Fibroblast of peridontal ligament (primary cell): ENCODE measurements around the gene SREBF2.

ENCODE experiments used
- DNase-seq: peaks from one replicate; pipeline ENCODE4 v3.0.0-alpha.2; 2010; ENCODE audit errors: extremely low read depth

The SREBF2 gene

GRCh38 chr22:41832553-41833368 is at the start of gene SREBF2:
SREBF2 (plus strand) TSS chr22:41833105; CDS start chr22:41833271, 166 bp downstream.
- peak; percentile 99 for DNase-seq

- no peak for DNase-seq
Measured at GRCh38 chr22:41787331-41787730, 45.6 kb upstream of the SREBF2 start.

GRCh38 chr22:41793871-41794270 is 39.0 kb upstream of the SREBF2 start:
- no peak for DNase-seq

- no peak for DNase-seq
Measured at GRCh38 chr22:41798736-41799135, 34.2 kb upstream of the SREBF2 start.

GRCh38 chr22:41799486-41800347 is 33.2 kb upstream of the SREBF2 start:
- DNase-seq, result peak; percentile 13

GRCh38 chr22:41800348-41801146 is 32.4 kb upstream of the SREBF2 start, which contains the start of gene CCDC134:
CCDC134 (plus strand) TSS chr22:41800679; CDS start chr22:41808891, 8,212 bp downstream.
- DNase-seq, result peak; percentile 69

GRCh38 chr22:41801147-41801819 is 31.6 kb upstream of the SREBF2 start:
- no peak for DNase-seq

GRCh38 chr22:41801886-41802285 is 31.0 kb upstream of the SREBF2 start:
- no peak for DNase-seq

- DNase-seq, result no peak
Measured at GRCh38 chr22:41805639-41806038, 27.3 kb upstream of the SREBF2 start.

GRCh38 chr22:41808400-41808799 is 24.5 kb upstream of the SREBF2 start:
- no peak for DNase-seq

GRCh38 chr22:41810022-41810421 is 22.9 kb upstream of the SREBF2 start:
- DNase-seq, result no peak

GRCh38 chr22:41812805-41813545 is 19.9 kb upstream of the SREBF2 start:
- DNase-seq, result no peak

GRCh38 chr22:41813726-41814410 is 19.0 kb upstream of the SREBF2 start:
- no peak for DNase-seq

GRCh38 chr22:41815716-41816115 is 17.2 kb upstream of the SREBF2 start:
- no peak for DNase-seq

GRCh38 chr22:41816241-41816640 is 16.7 kb upstream of the SREBF2 start:
- DNase-seq, result no peak

GRCh38 chr22:41816871-41817270 is 16.0 kb upstream of the SREBF2 start:
- no peak for DNase-seq

GRCh38 chr22:41818011-41818410 is 14.9 kb upstream of the SREBF2 start:
- DNase-seq, result no peak

- no peak for DNase-seq
Measured at GRCh38 chr22:41818596-41818995, 14.3 kb upstream of the SREBF2 start.

GRCh38 chr22:41819257-41819656 is 13.6 kb upstream of the SREBF2 start:
- DNase-seq, result no peak

GRCh38 chr22:41820447-41820846 is 12.5 kb upstream of the SREBF2 start:
- DNase-seq, result no peak
